Hepatocyte (in vitro differentiated cells): ENCODE data around the gene SLC44A4. TPM values are rescaled to one million over a fixed set of nuclear protein-coding genes. Genes with fewer than 3 reads are reported as not detected.

Experiments
- DNase-seq: peaks from one replicate; pipeline ENCODE4 v3.0.0-alpha.2; 2016; ENCODE audit warnings: low spot score
- H2AFZ ChIP-seq: fragments of 200-600 bp; sonication (generic); 2 replicates; pipeline ENCODE4 v1.6.0; 2016; ENCODE audit warnings: antibody characterized with exemption, mild to moderate bottlenecking
- H3K27ac ChIP-seq: fragments of 200-600 bp; sonication (generic); 2 replicates; pipeline ENCODE4 v1.5.1; 2016; ENCODE audit warnings: mild to moderate bottlenecking
- H3K27me3 ChIP-seq: fragments of 200-600 bp; sonication (generic); 2 replicates; pipeline ENCODE4 v1.6.1; 2016
- H3K36me3 ChIP-seq: fragments of 200-600 bp; sonication (generic); replicated peaks from 2 replicates; pipeline ENCODE4 v1.5.1; 2016; ENCODE audit warnings: low read depth; ENCODE audit not compliant: insufficient read depth
- H3K4me1 ChIP-seq: fragments of 200-600 bp; sonication (generic); 2 replicates; pipeline ENCODE4 v1.5.1; 2016; ENCODE audit warnings: mild to moderate bottlenecking, moderate library complexity; ENCODE audit not compliant: insufficient read depth
- H3K4me2 ChIP-seq: fragments of 200-600 bp; sonication (generic); 2 replicates; pipeline ENCODE4 v1.6.0; 2016
- H3K4me3 ChIP-seq: fragments of 200-600 bp; sonication (generic); 2 replicates; pipeline ENCODE4 v1.5.1; 2016; ENCODE audit warnings: mild to moderate bottlenecking
- H3K79me2 ChIP-seq: fragments of 200-600 bp; sonication (generic); 2 replicates; pipeline ENCODE4 v1.6.0; 2017; ENCODE audit warnings: mild to moderate bottlenecking
- H3K9me2 ChIP-seq: fragments of 200-600 bp; sonication (generic); replicated peaks from 2 replicates; pipeline ENCODE4 v1.6.0; 2017; ENCODE audit warnings: mild to moderate bottlenecking; ENCODE audit not compliant: insufficient read depth
- H3K9me3 ChIP-seq: fragments of 200-600 bp; sonication (generic); 2 replicates; pipeline ENCODE4 v1.5.1; 2016; ENCODE audit warnings: low read depth, mild to moderate bottlenecking
- H4K20me1 ChIP-seq: fragments of 200-600 bp; sonication (generic); 2 replicates; pipeline ENCODE4 v1.6.0; 2016; ENCODE audit warnings: mild to moderate bottlenecking; ENCODE audit not compliant: insufficient read depth, poor library complexity, severe bottlenecking
- CTCF ChIP-seq: fragments of 200-600 bp; sonication (generic); IDR thresholded peaks from 2 replicates; pipeline ENCODE4 v1.5.1; 2016; ENCODE audit warnings: antibody characterized with exemption, mild to moderate bottlenecking; ENCODE audit not compliant: poor library complexity
- EZH2 ChIP-seq: fragments of 200-600 bp; sonication (generic); IDR thresholded peaks from 2 replicates; pipeline ENCODE4 v1.6.1; 2016; ENCODE audit warnings: antibody characterized with exemption, mild to moderate bottlenecking, borderline replicate concordance
- EZH2phosphoT487 ChIP-seq: fragments of 200-600 bp; sonication (generic); IDR thresholded peaks from one replicate; pipeline ENCODE4 v1.6.1; 2018; ENCODE audit warnings: antibody characterized with exemption, mild to moderate bottlenecking, low read depth, moderate library complexity; ENCODE audit not compliant: unreplicated experiment, severe bottlenecking
- WGBS: methylation state at CpG from one replicate; pipeline ENCODE4 v1.1.6; 2016; ENCODE audit warnings: low lambda C conversion rate; ENCODE audit errors: missing lambda C conversion rate; 5-methylcytosine and 5-hydroxymethylcytosine counted together
- polyA plus RNA-seq: library from polyadenylated mRNA; unstranded; fragments of >200 nt; fragmentation: Nextera tagmentation; extraction: Ambion mirVana; gene quantifications from 2 replicates; pipeline ENCODE4 v1.2.1, GENCODE V29; 2016
- total RNA-seq: library from RNA; depleted of rRNA; stranded (reverse); fragments of >200 nt; gene quantifications from 2 replicates; pipeline ENCODE4 v1.2.3, GENCODE V29; 2014

Gene SLC44A4
- total and polyA plus RNA-seq, 2 experiments from 2014 or later = 76.2 to 90.8 TPM

- no peak overlapping the region for H3K27ac ChIP-seq
- H3K4me2 ChIP-seq = no peak overlapping the region
- H3K36me3 ChIP-seq = no peaks in the 10 kb centered on the region
- DNase-seq = no peak
- WGBS = 73% methylated on average over 6 of the region's 6 CpGs
- H4K20me1 ChIP-seq = no peaks in the 10 kb centered on the region
- no peak overlapping the region for H3K4me3 ChIP-seq
- no peak overlapping the region for H2AFZ ChIP-seq
- no peaks in the 10 kb centered on the region for H3K27me3 ChIP-seq
- TF ChIP-seq EZH2phosphoT487 (no peak), CTCF (no peak), EZH2 (no peak)
- peaks cover 4% of the 10 kb centered on the region for H3K4me1 ChIP-seq
- H3K9me3 ChIP-seq = no peaks in the 10 kb centered on the region
- H3K9me2 ChIP-seq = no peaks in the 10 kb centered on the region
- no peaks in the 10 kb centered on the region for H3K79me2 ChIP-seq
Observed at GRCh38 chr6:31919624-31920303, 41.0 kb upstream of the SLC44A4 start.

- H3K9me2 ChIP-seq = no peaks in the 10 kb centered on the region
- WGBS = 86% methylated on average over 8 of the region's 8 CpGs
- H3K36me3 ChIP-seq = no peaks in the 10 kb centered on the region
- no peaks in the 10 kb centered on the region for H4K20me1 ChIP-seq
- H3K4me2 ChIP-seq = no peak overlapping the region
- no peak overlapping the region for H2AFZ ChIP-seq
- H3K4me3 ChIP-seq = no peak overlapping the region
- H3K27ac ChIP-seq = no peak overlapping the region
- H3K27me3 ChIP-seq = no peaks in the 10 kb centered on the region
- H3K4me1 ChIP-seq = peaks cover 4% of the 10 kb centered on the region
- no peaks in the 10 kb centered on the region for H3K79me2 ChIP-seq
- TF ChIP-seq EZH2phosphoT487 (no peak), EZH2 (no peak), CTCF (no peak)
- no peaks in the 10 kb centered on the region for H3K9me3 ChIP-seq
- no peak for DNase-seq
Observed at GRCh38 chr6:31918069-31918720, 39.4 kb upstream of the SLC44A4 start.

GRCh38 chr6:31915756-31916155, 37.0 kb upstream of the SLC44A4 start:
- Histone ChIP-seq H3K4me1 (peaks cover 4% of the 10 kb centered on the region), H3K79me2 (no peaks in the 10 kb centered on the region), H3K36me3 (no peaks in the 10 kb centered on the region), H4K20me1 (no peaks in the 10 kb centered on the region), H3K9me2 (no peaks in the 10 kb centered on the region), H3K27ac (no peak overlapping the region), H2AFZ (no peak overlapping the region), H3K4me3 (no peak overlapping the region), H3K4me2 (no peak overlapping the region), H3K27me3 (no peaks in the 10 kb centered on the region), H3K9me3 (no peaks in the 10 kb centered on the region)
- 85% methylated on average over 6 of the region's 6 CpGs for WGBS
- TF ChIP-seq EZH2phosphoT487 = no peak
- no peak for DNase-seq

- Histone ChIP-seq H3K4me2 (no peak overlapping the region), H3K79me2 (no peaks in the 10 kb centered on the region), H3K9me3 (no peaks in the 10 kb centered on the region), H4K20me1 (no peaks in the 10 kb centered on the region), H3K36me3 (no peaks in the 10 kb centered on the region), H3K27ac (no peak overlapping the region), H3K27me3 (no peaks in the 10 kb centered on the region), H3K4me1 (no peaks in the 10 kb centered on the region), H2AFZ (no peak overlapping the region), H3K4me3 (no peak overlapping the region), H3K9me2 (no peaks in the 10 kb centered on the region)
- TF ChIP-seq CTCF = no peak
- no peak for TF ChIP-seq EZH2phosphoT487
- TF ChIP-seq EZH2 = no peak
- DNase-seq = no peak
Observed at GRCh38 chr6:31915351-31915750, 36.6 kb upstream of the SLC44A4 start.
